T-helper 9 cell (primary cell): ENCODE measurements around the gene SIK2.

Experiments
- DNase-seq: peaks from one replicate; pipeline ENCODE4 v3.0.0-alpha.2; 2020

The SIK2 gene

DNA sequence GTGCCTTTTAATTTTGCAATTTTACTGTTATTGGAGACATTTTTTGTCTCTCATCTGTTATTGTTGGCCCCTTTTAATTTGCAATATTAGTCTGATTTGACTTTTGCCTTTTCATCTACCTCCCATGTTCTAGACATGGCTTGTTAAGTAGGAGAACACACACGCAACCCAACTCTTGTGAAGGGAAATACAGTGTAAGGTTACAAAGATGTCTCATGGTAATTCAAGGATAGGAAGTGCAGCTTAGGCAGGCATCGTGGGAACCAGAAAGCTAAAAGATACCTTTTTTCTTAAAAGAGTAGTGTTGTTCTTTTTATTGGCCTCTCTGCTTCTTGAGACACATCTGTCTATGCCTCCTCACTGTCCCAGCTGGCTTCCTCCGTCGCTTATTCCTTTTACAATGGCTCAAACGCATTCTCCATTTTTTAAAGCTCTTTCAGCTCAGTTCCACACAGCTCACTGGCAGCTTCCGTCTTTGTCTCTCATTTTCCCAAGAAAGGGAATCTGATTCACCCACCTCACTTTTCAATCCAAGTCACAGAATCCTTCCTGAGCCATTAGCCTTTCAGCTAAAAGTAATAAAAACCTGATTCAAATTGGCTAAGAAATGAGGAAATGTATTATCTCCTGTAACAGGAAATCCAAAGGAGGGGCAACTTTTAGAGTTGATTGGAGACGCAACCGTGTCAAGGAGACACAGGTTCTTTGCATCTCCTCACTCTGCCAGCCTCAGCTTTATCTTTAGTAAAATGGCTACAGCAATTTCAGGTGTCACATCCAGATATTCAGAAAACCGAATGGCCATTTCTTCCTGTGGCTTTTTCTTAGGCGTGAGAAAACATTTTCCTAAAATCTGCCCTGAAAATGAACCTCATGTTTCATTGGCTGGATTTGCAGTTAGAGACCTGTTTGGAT, 57.2 kb downstream of the SIK2 start:
- DNase-seq: no peak

DNA sequence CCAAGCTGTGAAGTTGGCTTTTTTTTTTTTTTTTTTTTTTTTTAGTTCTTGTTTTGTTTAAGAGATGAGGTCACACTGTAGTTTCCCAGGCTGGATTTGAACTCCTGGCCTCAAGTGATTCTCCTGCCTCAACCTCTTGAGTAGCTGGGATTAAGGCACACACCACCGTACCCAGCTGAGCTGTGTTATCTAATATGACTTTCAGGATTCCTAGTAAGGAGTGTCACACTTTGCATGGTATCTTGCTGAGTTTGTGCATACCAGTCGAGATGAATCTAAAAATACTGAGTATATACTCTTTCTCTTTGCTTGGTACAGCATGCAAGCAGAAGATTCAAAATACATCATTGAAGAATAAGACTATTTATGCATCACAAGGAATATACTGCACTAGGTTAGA, 58.6 kb downstream of the SIK2 start:
- DNase-seq: no peak

DNA sequence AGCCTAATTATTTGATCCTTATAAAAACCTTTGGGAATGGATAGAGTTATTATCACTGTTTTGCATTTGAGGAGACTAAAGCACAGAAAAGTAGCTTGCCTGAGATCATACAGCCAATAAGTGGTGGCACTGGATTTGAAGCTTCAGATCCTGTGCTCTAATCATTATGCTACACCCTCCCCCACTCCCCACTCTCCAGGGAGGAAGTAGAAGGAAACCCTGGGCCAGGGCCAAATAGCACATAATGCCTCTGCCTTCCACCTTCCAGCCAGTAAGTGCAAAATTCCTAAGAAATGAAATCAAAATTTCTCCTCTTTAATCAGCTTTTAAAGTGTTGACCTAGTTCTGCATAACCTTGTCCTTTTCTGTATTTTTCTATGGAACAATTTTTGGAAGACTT, 61.6 kb downstream of the SIK2 start:
- no peak for DNase-seq

DNA sequence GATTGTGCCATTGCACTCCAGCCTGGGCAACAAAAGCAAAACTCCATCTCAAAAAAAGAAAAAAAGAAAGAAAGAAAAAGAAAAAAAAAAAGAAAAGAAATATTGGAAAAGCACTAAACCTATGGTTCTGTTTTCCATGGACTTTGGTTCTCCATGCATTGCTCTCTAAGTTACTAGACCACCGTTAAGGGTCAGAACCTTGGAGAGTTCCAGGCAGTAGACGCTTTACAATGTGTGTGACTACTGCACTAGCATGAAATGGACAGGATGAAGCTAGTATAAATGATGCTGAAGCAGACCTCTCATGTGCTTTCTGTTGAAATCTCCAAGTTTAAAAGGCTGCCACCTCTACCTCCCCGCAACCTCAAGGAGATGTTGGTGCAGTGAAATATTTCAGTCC, 63.5 kb downstream of the SIK2 start:
- DNase-seq: no peak

DNA sequence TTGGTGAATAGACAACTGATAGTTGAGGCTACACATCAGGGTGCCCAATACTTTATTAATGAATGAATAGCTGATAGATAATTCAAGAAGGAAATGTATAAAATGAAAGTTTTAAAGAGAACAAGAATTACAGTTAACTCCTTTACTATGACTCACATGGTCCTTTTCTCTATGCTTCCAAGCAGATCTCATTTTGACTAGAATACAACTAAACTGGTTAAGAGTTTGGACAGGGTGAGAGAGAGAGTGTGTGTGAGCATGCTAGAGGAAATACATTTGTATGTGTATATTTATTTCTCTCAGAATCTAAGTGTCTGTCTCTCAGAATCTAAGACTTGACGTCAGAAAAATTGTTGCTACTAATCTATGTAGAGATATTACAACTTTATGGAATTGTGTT, 66.7 kb downstream of the SIK2 start:
- DNase-seq: no peak

DNA sequence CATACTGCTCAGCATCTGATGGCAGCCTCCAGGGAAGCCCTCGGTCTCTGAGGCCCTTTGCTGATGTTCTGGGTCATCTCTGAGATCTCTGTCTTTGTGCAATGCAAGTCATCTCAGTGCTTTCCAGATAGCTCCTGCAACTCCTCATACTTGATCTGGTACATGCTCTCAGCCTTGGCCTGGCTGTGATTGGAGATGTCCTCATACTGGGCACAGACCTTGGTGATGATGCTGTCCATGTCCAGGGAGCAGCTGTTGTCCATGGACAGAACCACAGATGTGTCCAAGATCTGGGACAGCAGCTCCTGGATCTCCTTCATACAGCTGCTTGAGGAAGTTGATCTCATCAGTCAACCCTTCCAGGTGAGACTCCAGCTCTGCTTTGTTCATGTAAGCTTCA, 69.1 kb downstream of the SIK2 start:
- DNase-seq: no peak

DNA sequence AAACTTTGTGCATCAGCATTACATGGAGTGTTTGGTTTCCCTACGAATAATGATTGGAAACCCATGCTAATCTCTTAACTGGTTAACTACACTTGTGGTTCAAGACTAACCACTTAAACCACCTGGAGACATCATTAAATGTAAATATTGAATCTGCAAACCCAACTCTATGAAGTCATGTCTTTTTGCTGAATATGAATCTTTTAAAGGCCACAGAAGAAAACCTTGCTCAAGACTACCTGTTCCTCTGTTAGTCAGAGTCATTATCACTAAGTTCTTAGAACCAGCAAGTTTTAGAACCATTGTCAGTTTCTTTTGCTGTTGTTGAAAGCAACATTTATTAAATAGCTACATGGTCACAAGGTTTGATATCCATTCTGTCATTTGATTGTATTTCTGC, 70.7 kb downstream of the SIK2 start:
- no peak for DNase-seq

DNA sequence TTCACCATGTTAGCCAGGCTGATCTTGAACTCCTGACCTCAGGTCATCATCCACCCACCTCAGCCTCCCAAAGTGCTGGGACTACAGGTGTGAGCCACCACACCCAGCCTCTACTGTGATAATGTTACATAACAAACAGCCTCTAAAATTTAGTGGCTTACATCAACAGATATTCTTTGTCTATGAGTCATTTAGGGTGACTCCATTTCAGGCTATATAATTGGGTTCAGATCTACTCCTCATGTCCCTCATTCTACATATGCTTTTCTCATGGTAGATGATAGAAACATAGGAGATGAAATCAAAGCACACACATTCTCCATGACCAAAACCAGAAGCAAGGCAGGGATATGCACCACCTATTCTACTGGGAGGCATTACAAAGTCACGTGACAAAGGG, 72.7 kb downstream of the SIK2 start:
- DNase-seq: no peak

DNA sequence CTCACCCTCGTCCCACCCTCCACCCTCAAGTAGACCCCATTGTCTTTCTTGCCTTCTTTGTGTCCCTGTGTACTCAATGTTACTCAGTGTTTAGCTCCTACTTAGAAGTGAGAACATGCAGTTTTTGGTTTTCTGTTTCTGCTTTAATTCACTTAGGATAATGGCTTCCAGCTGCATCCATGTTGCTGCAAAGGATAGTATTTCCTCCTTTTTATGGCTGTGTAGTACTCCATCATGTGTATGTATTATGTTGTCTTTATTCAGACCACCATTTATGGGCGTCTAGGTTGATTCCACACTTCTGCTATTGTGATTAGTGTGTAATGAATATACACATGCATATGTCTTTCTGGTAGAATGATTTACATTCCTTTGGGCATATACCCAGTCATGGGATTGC, 73.6 kb downstream of the SIK2 start:
- no peak for DNase-seq

DNA sequence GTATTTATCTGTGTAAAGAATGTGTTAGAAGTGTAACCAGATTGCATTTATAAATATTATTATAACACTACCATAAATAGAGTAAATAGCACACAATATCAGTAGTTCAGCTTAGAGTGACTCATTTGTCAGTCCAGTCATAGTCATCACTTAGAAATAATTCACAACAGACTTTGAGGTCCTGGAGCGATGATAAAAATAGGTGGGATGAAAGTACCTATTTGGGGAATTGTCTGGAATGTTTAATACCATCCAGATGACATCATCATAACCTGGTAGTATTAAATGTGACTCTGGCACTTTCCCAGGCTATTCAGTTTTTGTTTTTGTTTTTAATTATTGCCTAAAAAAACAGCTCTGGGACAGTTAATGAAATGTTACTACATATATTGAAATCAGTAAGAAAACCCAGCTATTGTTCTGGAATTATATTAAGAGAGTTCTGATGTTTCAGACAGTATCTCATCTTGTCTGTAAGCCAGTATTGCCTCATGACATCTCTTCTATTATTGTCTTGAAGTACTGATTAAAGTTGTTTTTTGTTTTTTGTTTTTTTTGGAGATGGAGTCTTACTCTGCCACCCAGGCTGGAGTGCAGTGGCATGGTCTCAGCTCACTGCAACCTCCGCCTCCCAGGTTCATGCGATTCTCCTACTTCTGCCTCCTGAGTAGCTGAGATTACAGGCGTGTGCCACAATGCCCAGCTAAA, 74.8 kb downstream of the SIK2 start:
- no peak for DNase-seq

DNA sequence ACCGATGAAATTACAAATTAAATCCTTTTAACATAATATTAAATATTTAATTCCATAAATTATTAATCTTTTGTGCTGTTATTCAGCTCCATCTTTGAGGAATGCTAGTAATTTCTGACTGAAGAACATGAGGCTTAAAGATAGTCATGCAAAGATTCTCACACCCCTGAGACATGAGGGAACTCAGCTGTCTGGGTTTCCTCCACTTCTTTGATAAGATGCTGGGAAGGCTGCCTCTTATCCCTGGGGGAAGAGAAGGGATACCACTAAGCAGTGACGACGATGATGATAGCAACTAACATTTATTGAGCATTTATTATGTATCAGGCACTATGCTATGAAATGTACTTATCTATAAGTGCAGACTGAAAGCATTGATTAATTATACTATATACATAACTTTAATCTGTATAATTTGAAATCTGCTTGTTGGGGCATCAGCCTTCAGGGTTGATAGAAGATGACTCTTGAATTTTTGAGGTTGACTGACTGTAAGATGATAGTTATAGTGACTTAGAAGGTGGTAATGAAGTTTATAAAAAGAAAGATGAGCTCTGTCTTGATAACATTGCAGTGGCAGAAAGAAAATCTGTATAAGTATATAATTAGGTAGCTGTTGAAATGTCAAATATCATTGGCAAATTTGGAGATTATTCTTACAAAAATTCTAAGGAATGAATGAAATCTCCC, 78.4 kb downstream of the SIK2 start:
- DNase-seq: no peak

DNA sequence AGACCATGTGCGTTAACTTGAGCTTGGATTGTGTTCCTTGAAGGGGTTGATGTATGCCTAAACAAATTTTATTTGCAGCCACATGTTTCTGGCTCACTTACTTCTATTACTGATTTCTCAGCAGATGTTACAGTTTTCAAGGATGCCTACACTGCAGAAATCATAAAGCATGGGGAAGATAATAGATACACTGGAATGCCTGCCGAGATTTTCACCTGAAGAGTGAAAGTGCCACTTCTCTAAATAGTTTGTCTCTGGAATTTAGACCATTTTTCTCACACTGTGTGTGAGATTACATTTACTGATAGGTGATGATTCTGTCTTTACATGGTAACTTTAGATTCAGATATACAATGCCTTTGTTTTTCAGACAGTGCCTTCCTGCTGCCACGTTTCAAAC, 81.6 kb downstream of the SIK2 start:
- DNase-seq: no peak

DNA sequence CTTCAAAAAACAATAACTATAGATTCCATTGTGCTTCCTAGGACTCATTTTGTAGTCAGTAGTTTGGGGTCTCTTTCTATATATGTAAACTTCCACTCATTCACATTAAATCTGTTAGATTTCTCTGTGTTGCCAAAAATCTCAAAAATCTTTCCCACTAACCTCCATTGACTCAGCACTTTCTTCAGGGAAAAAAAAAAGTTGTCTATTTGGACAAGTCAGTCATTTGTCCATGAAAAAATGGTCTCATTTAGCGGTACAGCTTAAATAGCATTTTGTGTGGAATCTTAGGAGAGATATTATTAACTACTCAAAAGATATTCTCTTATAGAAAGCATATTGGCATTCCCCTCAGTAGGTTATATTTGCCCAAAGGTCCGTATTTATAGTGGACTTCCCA, 82.0 kb downstream of the SIK2 start:
- no peak for DNase-seq

DNA sequence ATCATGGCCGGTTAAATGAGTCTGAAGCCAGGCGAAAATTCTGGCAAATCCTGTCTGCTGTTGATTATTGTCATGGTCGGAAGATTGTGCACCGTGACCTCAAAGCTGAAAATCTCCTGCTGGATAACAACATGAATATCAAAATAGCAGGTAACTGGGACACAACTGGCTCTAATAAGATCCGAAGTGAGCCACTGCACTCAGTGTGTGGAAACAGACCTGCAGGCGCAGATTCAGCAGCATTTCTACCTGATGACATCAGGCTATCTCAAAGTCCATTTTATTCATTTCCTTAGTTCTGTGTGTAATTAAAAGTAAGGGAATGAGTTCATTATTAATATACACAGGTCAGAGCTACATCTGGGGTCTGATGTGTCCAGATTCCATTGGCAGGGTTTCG, 85.8 kb downstream of the SIK2 start:
- no peak for DNase-seq

DNA sequence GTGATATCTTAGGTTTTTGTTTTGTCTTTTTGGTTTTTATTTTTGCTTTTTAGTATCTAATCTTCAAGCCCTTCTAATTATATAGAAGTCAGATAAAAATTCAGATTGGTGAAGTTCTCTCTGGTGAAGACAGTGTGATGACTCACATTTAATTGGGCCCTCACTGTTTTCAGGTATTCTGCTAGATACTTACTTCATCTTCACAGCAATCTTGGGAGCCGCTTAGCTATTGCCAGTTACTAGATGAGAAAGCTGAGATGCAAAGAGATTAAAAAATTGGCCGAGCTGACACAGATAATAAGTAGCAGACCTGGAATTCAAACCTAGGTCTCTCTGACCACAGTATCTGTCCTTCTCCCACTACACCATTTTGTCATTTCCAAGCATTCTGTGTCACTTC, 88.9 kb downstream of the SIK2 start:
- no peak for DNase-seq

DNA sequence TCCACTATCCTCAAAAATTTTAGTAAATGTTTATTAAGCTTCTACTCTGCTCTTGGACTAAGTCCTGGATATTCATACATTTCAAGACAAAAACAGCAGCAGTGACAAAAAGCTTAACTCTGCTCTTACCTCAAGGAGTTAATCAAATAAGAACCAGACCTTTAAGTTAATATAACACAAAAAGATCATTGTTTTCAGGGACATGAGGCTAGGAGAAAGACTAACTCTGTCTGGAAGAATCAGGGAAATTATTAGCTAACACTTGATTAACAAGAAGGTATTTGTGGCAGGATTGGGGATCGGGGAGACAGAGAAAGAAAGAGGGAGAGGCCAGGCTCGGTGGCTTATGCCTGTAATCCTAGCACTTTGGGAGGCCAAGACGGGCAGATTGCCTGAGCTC, 89.5 kb downstream of the SIK2 start:
- DNase-seq: no peak

DNA sequence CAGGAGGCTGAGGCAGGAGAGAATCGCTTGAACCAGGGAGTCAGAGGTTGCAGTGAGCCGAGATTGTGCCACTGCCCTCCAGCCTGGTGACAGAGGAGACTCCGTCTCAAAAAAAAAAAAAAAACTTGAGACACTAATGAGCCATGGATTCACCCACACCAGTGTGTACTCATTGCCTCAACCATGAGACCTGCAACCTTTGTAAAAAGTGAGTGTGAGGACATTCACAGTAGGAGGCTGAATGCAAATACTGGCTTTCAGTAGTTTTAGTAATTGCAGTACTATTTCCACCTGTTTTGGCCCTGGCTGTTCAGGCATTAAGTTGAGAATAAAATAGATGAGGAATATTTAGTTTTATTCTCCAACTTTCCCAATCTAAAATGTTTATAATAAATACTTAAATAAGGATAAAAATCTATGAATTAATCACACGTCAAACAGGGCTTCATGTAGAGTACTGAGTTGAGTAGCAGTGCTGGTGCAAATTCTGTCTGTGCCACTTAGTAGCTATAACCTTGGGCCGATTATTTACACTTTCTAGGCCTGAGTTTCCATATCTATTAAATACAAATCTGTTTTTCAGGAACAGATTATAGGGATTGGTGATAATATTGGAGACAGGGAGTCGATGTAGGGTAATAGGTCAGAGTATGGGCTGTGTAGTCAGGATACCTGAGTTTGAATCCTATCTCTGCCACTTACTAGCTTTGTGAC, 91.1 kb downstream of the SIK2 start:
- no peak for DNase-seq

DNA sequence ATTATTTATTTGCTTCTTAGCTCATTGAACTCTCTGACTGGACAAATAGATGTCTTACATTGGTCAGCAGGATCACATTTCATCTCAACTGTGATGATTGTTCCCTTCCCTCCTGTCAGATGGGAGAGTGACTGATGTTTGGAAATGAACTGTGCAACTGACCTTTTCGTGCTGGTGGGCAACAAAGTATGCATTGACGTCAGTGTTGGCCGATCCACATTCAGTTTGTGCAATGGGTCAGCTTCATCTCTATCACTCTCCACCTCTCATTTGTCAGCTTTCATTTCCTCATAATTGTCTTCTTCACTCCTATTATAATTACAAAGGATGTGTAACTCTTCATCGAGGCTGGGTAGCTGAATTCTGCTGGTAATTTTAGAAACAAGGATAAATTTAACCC, 92.6 kb downstream of the SIK2 start:
- no peak for DNase-seq

DNA sequence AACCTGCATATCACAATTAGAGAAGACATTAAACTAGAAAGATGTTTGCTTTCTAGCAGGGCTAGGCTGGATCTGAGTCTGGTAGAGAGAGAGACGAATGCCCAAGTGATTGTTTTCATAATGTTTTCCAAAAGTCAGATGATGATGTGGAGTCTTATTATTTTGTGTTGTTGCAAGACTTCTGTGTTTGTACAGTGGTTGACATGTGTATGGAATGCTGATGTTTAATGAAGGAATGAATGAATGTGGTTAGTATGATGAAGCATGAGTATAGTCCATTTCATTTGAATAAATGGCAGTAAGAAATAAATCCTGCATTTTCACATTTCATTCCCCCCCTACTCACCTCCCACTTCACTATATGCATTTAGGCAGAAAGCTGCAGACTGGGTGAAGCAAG, 94.3 kb downstream of the SIK2 start:
- DNase-seq: no peak

DNA sequence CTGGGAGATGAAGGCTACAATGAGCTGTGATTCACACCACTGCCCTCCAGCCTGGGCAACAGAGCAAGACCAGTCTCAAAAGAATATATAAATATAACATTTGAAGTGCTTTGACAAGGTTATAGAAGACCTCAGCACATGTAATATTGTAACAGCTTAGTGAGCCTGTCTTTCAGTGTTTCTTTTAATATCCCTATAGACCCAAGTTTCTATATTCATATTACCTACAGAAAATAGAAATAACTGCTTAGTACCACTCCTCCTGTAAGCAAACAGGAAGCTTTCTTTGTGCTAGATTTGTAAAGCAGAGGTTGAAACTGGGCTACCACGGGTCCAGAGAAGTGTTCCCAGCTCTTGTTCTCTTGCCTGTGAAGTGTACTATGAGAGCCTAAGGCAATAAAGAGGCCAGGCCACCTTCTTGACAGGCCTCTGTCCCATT, 95.7 kb downstream of the SIK2 start:
- no peak for DNase-seq

DNA sequence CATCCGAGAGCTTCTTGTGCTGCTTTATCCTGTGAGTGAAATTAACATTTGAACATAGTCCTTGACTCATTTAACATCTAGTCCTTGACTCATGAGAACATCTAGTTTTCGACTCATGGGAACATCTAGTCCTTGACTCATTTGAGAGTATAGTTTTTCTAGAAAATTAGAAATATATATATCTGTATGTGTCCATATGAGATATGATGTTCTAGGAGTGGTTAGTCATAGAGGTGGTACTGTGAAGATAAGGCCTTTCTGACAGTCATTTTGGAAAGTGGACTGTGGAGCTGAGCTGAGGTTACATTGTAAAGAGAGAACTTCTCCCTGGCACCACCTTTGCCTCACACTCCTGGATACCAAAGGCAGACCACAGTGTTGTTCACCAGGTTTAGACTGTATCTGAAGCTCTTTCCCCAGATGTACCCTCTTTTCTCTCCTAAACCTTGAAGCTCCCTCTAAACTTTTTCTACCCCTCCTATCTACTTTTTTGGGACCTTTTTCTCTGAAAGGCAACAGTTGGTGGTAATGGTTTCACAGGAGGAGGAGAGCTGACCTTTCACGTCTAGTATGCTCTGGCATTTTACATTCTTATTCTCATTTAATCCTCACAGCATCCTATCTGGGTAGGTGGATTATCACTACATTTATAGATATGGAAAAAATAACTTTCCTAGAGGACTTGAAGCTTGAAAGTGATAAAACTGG, 96.8 kb downstream of the SIK2 start:
- no peak for DNase-seq

DNA sequence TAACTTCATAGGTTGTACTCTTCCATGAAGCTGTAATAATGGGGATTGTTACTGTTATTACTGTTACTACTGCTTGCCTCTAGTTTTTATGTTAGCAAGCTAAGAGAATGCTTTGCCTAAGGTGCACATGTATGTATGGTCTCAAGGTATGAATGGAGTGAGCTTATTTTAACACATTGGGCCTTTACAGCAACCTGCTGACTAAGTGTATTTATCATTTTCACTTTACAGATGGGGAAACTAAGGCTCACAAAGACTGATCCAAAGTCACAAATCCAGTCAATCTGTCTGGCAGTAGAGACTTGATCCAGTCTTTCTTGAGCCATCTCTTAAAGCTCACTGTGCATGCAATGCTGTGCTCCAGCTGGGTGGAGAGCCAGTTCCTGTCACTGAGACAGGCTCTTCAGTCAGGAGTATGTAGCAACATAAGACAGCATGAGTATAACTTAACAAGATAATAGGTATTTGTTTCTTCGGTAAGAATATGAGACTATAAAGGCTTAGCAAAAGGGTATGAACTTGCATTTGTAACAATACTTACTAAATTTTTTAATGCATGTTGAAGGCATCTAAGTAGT, 97.4 kb downstream of the SIK2 start:
- no peak for DNase-seq
